Kidney epithelial cell (primary cell): ENCODE data around the gene SEC14L1. TPM values are rescaled to one million over a fixed set of nuclear protein-coding genes. Genes with fewer than 3 reads are reported as not detected.

Experiments
- DNase-seq: peaks from one replicate; pipeline ENCODE4 v3.0.0-alpha.2; 2010; ENCODE audit warnings: low read depth
- H3K27me3 ChIP-seq: 2 replicates; pipeline ENCODE4 v1.6.0; 2011; ENCODE audit warnings: low read length; ENCODE audit not compliant: control insufficient read depth, insufficient read depth
- H3K36me3 ChIP-seq: 2 replicates; pipeline ENCODE4 v1.5.1; 2011; ENCODE audit warnings: low read length; ENCODE audit not compliant: control insufficient read depth, insufficient read depth
- H3K4me3 ChIP-seq: 2 replicates; pipeline ENCODE4 v1.5.1; 2011; ENCODE audit warnings: low read depth, mild to moderate bottlenecking, control low read depth, low read length
- CTCF ChIP-seq: IDR thresholded peaks from 2 replicates; pipeline ENCODE4 v1.5.1; 2011; ENCODE audit warnings: mild to moderate bottlenecking, moderate library complexity, low read length, control low read depth, inconsistent platforms; ENCODE audit not compliant: insufficient read depth, poor library complexity, severe bottlenecking
- total RNA-seq: library from RNA; depleted of rRNA; stranded (reverse); fragments of >200 nt; gene quantifications from 2 replicates; pipeline ENCODE4 v1.2.3, GENCODE V29; 2015

Gene SEC14L1
- total RNA-seq, 1 donor from 2014 or later: 41.6 TPM

- no peak for TF ChIP-seq CTCF
- Histone ChIP-seq H3K36me3 (no peaks in the 10 kb centered on the region), H3K4me3 (no peak overlapping the region), H3K27me3 (no peaks in the 10 kb centered on the region)
- DNase-seq: no peak
Measured at GRCh38 chr17:77257596-77258458, 117.1 kb downstream of the SEC14L1 start.

- H3K36me3 ChIP-seq: no peaks in the 10 kb centered on the region
- no peaks in the 10 kb centered on the region for H3K27me3 ChIP-seq
- TF ChIP-seq CTCF: no peak
- H3K4me3 ChIP-seq: no peak overlapping the region
- no peak for DNase-seq
Measured at GRCh38 chr17:77258638-77259037, 117.9 kb downstream of the SEC14L1 start.

- no peak for TF ChIP-seq CTCF
- Histone ChIP-seq H3K27me3 (no peaks in the 10 kb centered on the region), H3K36me3 (no peaks in the 10 kb centered on the region), H3K4me3 (no peak overlapping the region)
- DNase-seq: no peak
Measured at GRCh38 chr17:77264617-77265230, 124.0 kb downstream of the SEC14L1 start.

GRCh38 chr17:77266213-77266612 lies 125.4 kb downstream of the SEC14L1 start:
- H3K4me3 ChIP-seq: no peak overlapping the region
- H3K36me3 ChIP-seq: no peaks in the 10 kb centered on the region
- no peak for TF ChIP-seq CTCF
- DNase-seq: no peak
- no peaks in the 10 kb centered on the region for H3K27me3 ChIP-seq
